GM21423 (cell line): Measurements from ENCODE around the gene OR52E4.

ENCODE experiments used
- ATAC-seq: cut with Tn5 transposase; IDR thresholded peaks from one replicate; pipeline ENCODE4 v1.9.1; 2021; ENCODE audit warnings: mild to moderate bottlenecking, moderate library complexity; ENCODE audit not compliant: unreplicated experiment

The OR52E4 gene

DNA sequence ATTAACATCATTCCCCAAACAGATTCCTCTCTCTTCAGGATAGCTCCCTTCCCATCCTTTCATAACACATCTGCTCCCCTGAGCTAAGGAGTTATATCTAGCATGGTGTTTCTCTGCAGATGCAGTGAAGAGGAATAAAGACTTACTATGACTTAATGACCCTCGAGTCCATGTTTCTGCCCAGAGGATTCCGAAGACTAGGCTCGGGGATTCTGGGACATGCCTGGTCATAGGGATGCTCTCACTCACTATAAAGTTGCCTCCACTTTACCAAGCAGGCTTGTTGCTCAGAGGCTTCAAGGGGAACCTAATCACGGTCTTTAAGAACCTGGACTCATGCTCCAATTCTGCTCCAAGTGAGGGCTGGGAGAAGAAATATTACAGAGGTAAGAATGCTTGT, at the start of gene OR52E4:
Gene OR52E4, plus strand, starts transcription at position 301 of the 400 bp plus-strand sequence. CDS start 3,664 bp downstream, outside the sequence.
- no peak for ATAC-seq

DNA sequence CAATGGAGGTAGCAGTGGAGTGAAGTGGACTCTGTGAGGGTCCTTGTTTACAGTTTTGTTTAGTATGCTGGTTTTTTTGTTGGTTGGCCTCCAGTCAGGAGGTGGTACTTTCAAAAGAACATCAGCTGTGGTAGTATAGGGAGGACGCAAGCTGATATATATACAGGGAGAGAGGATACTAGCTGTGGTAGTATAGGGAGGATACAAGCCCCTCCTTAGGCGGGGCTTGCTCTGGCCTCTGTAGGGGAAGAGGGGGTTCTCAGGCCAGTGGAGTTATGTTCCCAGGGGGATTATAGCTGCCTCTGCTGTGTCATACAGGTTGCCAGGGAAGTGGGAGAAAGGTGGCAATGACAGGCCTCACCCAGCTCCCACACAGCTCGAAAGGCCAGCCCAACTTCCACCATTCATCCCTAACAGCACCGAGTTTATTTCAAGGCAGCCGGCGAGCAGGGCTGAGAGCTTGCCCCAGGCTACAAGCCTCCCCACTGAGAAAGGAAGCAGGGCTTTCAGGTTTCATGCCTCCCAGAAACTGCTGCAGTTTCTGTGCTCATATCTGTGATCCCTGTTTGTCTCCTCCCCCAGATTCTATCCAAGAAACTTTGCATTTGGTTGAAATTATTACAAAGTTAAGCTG, 49.1 kb upstream of the OR52E4 start:
- no peak for ATAC-seq

DNA sequence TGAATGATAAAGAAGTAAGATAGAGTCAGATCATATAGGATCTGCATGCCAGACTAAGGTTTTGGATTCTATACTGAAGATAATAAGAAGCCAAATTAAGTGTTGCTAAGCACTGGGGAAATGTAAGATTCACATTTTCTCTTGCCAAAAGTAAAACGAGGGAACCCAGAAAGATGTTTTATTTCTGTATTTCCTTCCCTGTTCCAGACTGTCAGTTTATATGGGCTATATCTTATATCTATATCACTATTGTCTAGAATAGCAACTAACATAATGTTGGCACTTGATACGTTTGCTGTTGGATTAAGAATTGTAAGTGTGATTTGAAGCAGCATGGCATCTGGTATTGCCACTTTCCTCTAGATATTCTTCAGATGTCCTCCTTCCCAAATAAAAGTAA, 47.0 kb upstream of the OR52E4 start:
- ATAC-seq = no peak

DNA sequence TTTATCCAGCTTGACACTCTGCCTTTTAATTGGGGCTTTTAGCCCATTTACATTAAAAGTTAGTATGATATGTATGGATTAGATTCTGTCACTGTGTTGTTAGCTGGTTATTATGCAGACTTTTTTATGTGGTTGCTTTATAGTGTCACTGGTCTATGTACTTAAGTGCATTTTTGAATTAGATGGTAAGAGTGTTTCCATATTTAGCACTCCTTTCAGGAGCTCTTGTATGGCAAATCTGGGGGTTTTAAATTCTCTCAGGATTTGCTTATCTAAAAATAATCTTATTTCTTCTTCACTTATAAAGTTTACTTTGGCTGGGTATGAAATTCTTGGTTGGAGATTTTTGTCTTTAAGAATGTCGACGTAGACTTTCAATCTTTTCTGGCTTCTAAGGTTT, 42.7 kb upstream of the OR52E4 start:
- no peak for ATAC-seq

- ATAC-seq = no peak
These were observed 38.6 kb upstream of the OR52E4 start, which contains the start of gene OR52E6 for GRCh38 chr11:5841797-5842196. Gene OR52E6, minus strand, starts transcription at chr11:5841897. Its CDS starts 0 bp downstream, at chr11:5841897.

DNA sequence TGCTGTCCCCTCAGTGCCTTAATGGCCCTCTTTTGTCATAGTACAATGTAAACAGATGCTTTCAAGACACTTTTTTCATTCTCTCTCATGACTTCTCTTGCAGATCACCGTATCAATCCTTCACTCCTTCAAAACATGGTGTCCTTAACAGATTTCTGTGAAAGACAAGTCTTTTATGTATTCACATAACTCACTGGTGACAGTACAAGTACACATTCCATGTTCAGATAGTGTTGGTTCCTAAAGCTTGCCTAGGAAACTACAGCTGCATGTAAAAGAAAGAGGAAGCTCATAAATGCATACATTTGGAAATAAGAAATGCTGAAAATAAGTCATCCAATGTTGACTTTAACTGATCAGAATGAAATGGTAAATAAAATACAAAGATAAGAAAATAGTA, 33.7 kb upstream of the OR52E4 start:
- ATAC-seq = no peak

GRCh38 chr11:5847711-5848110, 32.7 kb upstream of the OR52E4 start:
- ATAC-seq = no peak

DNA sequence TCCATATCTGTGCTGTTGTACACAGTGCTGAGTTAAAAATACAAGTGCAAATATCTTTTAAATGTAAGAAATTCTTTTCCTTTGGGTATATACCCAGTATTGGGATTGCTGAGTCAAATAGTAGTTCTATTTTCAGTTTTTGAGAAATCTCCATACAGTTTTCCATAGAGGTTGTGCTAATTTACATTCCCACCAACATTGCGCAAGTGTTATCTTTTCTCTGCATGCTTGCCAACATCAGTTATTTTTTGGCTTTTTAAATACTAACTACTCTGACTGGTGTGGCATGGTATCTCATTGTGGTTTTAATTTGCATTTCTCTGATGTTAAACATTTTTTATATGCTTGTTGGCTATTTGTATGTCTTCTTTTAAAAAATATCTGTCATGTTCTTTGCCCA, 29.4 kb upstream of the OR52E4 start:
- no peak for ATAC-seq

DNA sequence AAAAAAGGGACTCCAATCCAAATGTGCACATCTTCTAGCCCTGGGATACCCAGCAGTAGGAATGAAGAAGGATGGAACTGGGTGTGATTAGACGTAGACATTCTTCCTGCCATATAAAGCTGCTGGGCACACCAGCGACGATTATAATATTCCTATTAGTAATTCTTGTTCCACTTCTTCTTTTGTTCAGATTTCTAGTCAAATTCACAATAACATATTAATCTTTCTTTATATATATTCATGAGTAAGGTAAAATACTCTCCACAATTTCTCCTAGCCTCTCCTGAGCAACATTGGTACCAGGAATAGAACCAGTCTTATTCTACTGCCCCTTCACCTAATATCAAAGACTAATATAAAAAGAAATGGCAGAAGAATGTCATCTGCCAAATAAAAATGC, 22.8 kb upstream of the OR52E4 start, which contains the start of gene OR52E8:
Gene OR52E8, minus strand, starts transcription at position 101 of the 400 bp plus-strand sequence. Its CDS starts 0 bp downstream, at position 101.
- no peak for ATAC-seq

- ATAC-seq = no peak
These were observed 14.6 kb upstream of the OR52E4 start for GRCh38 chr11:5865826-5866225.

GRCh38 chr11:5878564-5878963, 1.9 kb upstream of the OR52E4 start:
- ATAC-seq = no peak

GRCh38 chr11:5881756-5882155, 1.3 kb downstream of the OR52E4 start:
- no peak for ATAC-seq

DNA sequence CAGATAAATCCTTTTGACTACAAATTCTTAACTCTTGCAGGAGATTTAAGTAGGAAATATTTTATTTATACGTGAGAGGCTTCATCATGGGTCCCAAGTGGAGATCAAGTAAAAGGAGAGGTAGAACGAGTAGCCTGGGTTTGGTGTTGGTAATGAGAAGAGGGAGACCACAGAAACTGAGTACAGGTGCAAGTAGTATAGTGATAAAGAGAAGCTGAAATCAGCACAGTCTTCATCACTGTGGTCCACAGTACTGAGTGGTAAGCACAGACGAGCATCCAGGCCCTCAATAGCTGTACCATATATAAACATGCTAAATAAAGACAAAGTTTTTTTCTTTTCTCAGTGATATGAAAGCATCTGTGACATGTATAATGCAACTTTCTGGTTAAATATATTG, 6.7 kb downstream of the OR52E4 start:
- no peak for ATAC-seq

DNA sequence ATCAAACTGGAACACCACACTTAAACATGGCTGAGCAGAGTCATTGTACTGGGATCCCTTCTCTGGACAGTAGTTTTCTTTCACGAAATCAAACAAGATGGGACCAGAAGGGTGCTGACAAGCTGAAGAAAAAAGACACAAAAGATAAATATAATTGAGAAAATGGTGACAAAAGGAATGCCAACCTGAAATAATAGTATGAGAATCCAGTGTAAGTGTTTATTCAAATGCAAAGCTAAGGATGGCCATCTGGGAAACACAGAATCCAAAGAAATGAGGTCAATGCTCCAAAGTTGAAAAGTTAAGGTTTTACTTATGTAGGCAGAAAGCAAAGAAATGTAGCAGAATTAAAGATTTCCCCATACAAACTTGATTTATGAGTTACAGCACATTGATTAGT, 7.2 kb downstream of the OR52E4 start:
- no peak for ATAC-seq

- no peak for ATAC-seq
These were observed 10.9 kb downstream of the OR52E4 start for GRCh38 chr11:5891216-5891800.

GRCh38 chr11:5892908-5893307, 12.5 kb downstream of the OR52E4 start, which contains the start of gene OR52E5:
Gene OR52E5, plus strand, starts transcription at chr11:5893208. Its CDS starts 7,569 bp downstream, at chr11:5900777.
- no peak for ATAC-seq

DNA sequence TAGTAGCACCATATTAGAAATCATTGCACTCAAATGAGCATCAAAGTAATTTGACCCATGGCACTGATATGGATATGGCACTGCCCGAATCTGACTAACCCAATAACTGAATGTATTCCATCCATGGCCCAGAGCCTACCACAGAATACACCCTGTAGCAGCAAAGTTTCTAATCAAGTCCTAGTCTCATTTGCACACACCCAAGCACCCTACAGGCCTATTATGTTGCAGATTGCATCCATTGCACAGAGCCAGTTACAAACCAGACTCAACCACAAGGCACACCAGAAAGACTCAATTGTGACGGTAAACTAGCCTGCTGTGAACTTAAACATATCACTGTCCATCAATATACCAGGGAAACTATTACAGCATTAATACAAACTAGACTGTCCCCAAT, 19.1 kb downstream of the OR52E4 start:
- no peak for ATAC-seq

- no peak for ATAC-seq
These were observed 30.1 kb downstream of the OR52E4 start for GRCh38 chr11:5910540-5910939.

GRCh38 chr11:5922749-5923426, 42.5 kb downstream of the OR52E4 start:
- ATAC-seq = peak; percentile 88

- ATAC-seq = peak; percentile 42
These were observed 43.0 kb downstream of the OR52E4 start for GRCh38 chr11:5923427-5923776.

- ATAC-seq = peak; percentile 29
These were observed 43.4 kb downstream of the OR52E4 start for GRCh38 chr11:5923794-5924193.

GRCh38 chr11:5928271-5928670, 47.8 kb downstream of the OR52E4 start:
- ATAC-seq = no peak
